HG02840 (cell line): Measurements from ENCODE around the gene CD8A.

Source experiments
- ATAC-seq: cut with Tn5 transposase; IDR thresholded peaks from one replicate; pipeline ENCODE4 v1.9.1; 2021; ENCODE audit warnings: mild to moderate bottlenecking, moderate library complexity, moderate number of reproducible peaks; ENCODE audit not compliant: unreplicated experiment, low FRiP score

The CD8A gene

DNA sequence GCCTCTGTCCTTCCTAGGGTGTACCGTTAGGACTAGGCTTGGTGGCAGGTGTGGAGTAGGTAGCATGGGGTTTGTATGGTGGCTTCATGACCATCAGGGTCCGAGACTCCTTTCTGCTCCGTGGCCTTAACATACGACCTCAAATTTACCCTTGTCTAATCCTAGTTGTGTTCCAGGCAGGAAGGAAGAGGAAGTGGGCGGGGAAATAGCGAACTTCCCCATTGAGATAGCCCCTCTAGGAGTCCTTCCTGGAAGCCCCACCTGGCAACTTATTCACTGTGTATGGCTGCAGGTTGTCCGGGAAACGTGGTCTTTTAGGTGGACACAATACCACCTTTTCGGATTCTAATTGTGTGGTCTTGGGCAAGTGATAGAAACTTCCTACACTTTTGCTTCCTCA is 9.3 kb downstream of the CD8A start:
- no peak for ATAC-seq

DNA sequence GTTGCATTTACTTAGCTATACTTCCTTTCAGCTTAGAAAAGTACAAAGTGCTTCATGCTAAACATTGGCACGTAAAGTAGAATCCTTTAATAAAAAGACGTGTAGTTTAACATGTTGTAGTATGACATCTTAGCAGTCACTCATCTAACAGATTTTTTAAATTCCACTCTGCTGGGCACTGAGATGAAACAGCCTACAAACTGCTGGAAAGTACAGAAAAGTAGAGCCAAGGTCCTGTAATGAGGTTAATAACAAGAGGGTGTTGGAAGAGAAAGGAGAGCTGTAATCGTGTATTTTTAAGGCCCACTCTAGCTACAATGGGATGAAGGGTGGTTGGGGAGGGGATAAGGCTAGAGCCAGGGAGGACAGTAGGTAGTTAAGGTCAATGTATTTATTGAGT is 10.7 kb downstream of the CD8A start:
- ATAC-seq, result no peak

GRCh38 chr2:86778957-86779356 is 11.8 kb downstream of the CD8A start:
- no peak for ATAC-seq

DNA sequence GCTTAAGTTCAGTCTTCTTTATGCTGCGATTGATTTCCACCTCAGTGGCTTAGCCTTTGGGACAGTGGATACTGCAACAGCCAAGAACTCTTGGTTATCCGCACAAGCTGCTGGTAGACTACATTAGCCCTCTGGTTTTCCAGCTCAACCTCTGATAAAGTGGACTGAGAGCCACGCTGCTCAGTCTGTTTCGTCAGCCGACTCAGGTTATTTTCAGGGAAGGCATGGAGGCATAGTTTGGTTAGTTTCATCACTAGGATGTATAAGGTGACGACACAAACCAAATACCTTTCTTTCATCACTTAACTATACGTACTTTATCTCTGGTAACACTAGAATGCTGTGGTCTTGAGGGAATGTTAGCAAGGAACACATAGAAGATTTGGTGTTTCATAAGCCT is 14.2 kb downstream of the CD8A start:
- ATAC-seq, result no peak

DNA sequence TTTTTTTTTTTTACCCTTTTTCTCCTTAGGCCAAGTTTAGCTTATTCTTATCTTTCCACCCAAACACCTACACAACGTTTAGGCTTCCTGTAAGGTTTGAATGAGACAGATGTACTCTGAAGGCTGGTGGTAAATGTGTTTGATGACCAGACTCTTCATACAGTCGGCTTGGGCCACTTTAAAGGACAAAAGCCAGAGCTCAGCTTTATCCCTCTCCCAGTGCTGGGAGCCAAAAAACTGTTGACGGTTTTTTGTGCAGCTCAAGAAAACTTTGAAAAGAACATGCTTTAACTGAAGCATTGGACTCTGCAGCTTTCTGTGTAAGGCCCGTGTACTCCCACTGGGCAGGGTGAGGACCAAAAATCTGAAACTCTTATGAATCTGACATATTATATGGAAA is 15.4 kb downstream of the CD8A start:
- ATAC-seq, result no peak

DNA sequence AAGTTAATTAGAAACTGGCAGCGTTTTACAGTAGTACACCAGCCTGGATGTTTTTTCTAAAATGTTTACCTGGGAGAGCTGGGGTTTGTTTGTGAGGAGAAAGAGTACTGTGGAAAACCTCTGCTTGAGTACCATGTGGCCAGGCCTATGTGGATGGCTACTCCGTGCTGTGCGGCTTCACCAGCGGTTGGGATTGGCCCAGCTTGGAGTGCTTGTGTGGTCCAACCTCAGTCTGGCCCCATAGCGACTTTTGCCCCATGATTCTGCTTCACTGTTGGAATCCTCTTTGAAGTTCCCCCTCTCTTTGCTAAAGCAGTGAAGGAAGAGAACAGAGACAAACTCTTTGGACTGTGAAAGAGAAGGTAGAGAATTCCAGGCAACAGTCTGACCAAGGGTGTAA is 15.9 kb downstream of the CD8A start:
- no peak for ATAC-seq

DNA sequence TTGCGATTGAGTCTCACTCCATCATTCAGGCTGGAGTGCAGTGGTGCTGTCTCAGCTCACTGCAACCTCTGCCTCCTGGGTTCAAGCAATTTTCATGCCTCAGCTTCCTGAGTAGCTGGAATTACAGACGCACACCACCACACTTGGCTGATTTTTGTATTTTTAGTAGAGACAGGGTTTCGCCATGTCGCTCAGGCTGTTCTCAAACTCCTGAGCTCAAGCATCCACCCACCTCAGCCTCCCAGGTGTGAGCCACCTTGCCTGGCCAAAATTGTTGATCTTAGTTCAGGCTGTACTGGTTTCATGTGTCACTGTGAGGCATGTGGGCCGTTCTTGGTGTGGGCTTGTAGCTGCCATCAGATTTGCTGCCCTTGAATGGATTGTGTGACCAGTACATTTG is 18.1 kb downstream of the CD8A start:
- ATAC-seq, result no peak

DNA sequence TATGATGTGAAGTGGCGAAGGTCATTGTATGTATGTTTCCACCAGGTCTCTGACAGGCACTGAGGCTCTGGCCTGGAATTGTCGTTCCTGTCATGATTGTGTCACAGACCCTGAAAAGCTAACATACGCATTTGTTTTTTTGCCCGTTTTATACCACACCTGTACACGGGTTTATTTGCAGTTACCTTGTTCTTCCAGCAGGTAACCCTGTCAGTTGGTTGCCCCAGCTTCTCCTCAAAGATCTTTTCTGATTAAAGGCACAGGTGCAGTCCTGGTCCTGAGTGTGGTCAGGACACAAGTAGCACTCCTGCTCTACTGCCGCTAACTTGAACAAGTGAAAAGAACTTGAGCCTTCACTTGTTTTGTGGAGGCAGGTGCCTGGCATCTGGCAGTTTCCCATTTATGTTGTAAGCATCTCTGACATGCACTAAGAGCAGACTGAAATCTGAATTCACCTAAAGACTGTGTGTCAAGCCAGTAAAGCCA is 19.9 kb downstream of the CD8A start:
- no peak for ATAC-seq

DNA sequence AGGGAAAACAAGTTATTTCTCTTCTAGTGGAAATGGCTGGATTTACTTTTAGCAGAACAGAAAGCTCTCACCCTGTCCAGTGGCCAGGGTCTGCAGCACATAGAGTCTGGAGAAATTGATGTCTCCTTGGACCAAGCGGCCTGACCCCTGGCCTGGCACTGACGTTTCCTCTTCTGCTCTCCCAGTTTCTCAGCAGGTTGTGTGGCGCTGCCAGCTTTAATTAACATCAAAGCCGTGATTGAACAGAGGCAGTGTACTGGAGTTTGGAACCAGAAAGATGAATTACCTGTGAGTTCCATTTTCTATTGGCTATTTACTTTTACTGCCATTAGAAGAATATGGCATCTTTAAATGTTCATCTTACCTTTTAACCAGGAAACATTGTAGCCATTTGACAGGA is 20.9 kb downstream of the CD8A start:
- ATAC-seq, result no peak

DNA sequence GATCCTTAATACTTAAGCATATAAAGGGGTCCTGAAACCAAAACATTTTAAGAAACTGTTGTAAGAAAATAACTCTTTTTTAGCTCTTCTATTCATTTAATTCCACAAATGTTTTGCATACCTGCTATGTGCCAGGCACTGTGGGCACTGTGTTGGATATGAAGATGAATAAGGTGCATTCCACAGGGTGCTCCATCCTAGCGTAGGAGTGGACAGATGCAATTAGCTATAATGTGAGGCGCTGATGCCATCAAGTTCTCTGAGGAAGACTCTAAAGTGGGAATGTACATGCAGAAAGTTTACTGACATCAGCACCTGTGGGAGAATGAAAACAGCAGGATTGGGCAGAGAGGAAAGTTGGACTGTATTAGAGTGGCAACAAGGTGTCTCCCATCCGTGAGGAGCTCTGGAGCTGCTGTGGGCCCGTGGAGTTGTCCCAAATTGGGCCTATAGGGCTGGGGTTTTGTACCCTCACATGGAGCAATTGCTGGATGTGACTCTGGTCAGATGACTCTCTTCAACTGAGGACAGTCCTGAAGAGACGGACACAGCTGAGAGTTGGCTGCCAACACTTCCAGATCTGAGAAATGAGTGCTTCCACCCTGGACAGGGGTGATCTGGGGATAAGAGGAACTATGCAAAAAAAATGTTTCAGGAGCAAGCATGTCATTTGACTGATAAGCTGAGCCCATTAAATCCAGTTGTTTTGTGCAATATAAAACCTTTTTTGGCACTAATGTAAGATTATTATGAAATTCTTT is 22.3 kb downstream of the CD8A start:
- no peak for ATAC-seq

- no peak for ATAC-seq
Measured at GRCh38 chr2:86765310-86765695, 25.4 kb downstream of the CD8A start.

- ATAC-seq, result no peak
Measured at GRCh38 chr2:86764661-86765309, 25.9 kb downstream of the CD8A start.

DNA sequence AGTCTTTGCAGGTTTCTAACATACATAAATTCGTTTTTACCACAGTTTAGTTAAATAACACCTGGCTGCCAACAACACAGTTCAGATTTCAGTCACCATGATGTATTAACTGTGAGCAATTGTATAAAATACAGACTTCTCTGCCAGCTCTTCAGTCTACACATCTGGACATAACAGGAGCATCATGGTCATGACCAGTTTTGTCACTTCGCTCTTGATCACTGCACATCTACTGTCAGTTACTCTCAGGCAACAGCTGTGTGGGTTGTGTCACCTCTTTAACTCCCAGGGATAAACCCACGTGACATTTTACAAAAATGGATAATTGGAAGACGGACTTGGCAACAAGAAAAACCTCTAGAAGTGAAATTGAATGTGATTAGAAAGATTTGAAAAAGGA is 30.3 kb downstream of the CD8A start:
- ATAC-seq, result no peak

DNA sequence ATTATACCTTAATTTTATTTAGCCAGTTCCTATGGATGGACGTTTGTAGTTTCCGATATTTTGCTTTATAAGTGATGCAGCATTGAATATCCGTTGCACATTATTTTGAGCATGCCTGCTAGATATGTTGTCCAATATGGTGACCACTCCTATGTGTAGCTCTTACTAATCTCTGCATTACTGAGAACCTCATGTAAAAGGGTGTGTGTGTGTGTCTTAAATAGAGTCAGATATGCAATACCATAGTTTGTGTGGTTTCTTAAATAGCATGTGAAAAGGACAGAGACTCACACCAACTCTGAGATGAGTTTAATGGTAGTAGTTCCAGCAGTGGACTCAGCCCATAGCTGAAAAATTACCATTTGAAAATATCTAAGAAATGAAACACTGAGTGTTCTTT is 32.3 kb downstream of the CD8A start:
- no peak for ATAC-seq

GRCh38 chr2:86753606-86754005 is 37.1 kb downstream of the CD8A start:
- no peak for ATAC-seq

GRCh38 chr2:86752934-86753333 is 37.8 kb downstream of the CD8A start:
- ATAC-seq, result no peak

DNA sequence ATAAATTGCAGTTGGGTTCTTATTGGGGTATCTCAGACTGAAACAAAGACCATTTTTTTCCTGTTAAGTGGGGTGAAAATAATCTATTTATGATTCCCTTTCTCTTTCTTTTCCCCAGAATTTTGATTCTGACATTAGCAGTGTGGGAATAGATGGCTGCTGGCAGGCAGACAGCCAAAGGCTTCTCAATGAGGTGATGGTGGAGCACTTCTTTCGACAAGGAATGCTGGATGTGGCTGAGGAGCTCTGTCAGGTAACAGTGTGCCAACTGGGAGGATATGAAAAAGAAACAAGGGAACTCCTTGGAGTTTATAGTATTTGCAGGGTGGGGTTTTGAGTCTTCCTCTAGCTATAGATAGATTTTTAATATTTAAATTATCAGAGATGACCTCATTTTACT is 38.9 kb downstream of the CD8A start:
- no peak for ATAC-seq

DNA sequence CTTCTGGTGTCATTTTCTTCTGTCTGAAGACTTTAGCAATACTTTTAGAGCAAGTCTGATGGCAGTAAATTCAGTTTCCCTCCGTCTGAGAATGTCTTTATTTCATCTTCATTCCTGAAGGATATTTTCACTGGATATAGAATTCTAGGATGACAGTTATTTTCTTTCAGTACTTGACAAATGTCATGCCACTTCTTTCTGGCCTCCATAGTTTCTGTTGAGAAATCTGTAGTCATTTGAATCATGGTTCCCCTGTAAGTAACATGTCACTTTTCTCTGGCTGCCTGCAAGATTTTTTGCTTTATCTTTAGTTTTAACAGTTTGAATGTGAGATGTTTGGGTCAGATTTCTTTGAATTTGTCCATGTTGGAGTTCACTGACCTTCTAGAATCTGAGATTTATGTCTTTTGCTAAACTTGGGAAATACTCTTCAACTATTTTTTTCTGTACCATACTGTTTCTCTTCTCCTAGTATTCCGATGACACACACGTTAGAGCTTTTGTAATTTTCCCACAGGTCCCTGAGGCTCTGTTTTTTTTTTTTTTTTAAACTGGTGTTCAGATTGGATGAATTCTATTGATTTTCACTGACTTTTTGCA is 40.4 kb downstream of the CD8A start:
- no peak for ATAC-seq

- ATAC-seq, result no peak
Measured at GRCh38 chr2:86747711-86748639, 42.7 kb downstream of the CD8A start.

- ATAC-seq, result no peak
Measured at GRCh38 chr2:86746939-86747338, 43.8 kb downstream of the CD8A start.

GRCh38 chr2:86744152-86744551 is 46.6 kb downstream of the CD8A start:
- ATAC-seq, result no peak
